ENCODE data around the gene AMY2A. TPM values are rescaled to one million over a fixed set of nuclear protein-coding genes. Genes with fewer than 3 reads are reported as not detected.
"Not testable (repeated sequence)": the region's sequence is repeated elsewhere in the genome, so short reads cannot be mapped to it uniquely, and the experiment has no call there.

AMY2A gene
- total RNA-seq = not detected

GRCh38 chr1:103616994-103617477 lies at the start of gene AMY2A:
TSS of gene AMY2A (plus strand) at chr1:103617427. CDS start at chr1:103617441, 14 bp downstream.
- ATAC-seq = not testable (repeated sequence)

- ATAC-seq = no peak
Observed at GRCh38 chr1:103569493-103569892, 47.7 kb upstream of the AMY2A start.

- not testable (repeated sequence) for ATAC-seq
Observed at GRCh38 chr1:103571289-103571688, 45.9 kb upstream of the AMY2A start, which contains the start of gene AMY2B. TSS of gene AMY2B (plus strand) at chr1:103571589. CDS start at chr1:103571603, 14 bp downstream.

GRCh38 chr1:103576065-103576464 lies 41.2 kb upstream of the AMY2A start:
- no peak for ATAC-seq

GRCh38 chr1:103576784-103577183 lies 40.4 kb upstream of the AMY2A start:
- ATAC-seq = not testable (repeated sequence)

- ATAC-seq = no peak
Observed at GRCh38 chr1:103582464-103582863, 34.8 kb upstream of the AMY2A start.

GRCh38 chr1:103583887-103584286 lies 33.3 kb upstream of the AMY2A start:
- no peak for ATAC-seq

GRCh38 chr1:103584537-103584936 lies 32.7 kb upstream of the AMY2A start:
- ATAC-seq = no peak

- not testable (repeated sequence) for ATAC-seq
Observed at GRCh38 chr1:103602740-103603139, 14.5 kb upstream of the AMY2A start.

GRCh38 chr1:103616362-103616761 lies 865 bp upstream of the AMY2A start:
- ATAC-seq = no peak

- not testable (repeated sequence) for ATAC-seq
Observed at GRCh38 chr1:103627436-103627835, 10.2 kb downstream of the AMY2A start.

- not testable (repeated sequence) for ATAC-seq
Observed at GRCh38 chr1:103641194-103641593, 24.0 kb downstream of the AMY2A start.

- not testable (repeated sequence) for ATAC-seq
Observed at GRCh38 chr1:103643908-103644307, 26.7 kb downstream of the AMY2A start.

- ATAC-seq = not testable (repeated sequence)
Observed at GRCh38 chr1:103650305-103650704, 33.1 kb downstream of the AMY2A start.

GRCh38 chr1:103650889-103651288 lies 33.7 kb downstream of the AMY2A start:
- ATAC-seq = not testable (repeated sequence)

- not testable (repeated sequence) for ATAC-seq
Observed at GRCh38 chr1:103654133-103654532, 36.9 kb downstream of the AMY2A start.

- not testable (repeated sequence) for ATAC-seq
Observed at GRCh38 chr1:103655460-103655859, 38.2 kb downstream of the AMY2A start, which contains the start of gene AMY1A. TSS of gene AMY1A (plus strand) at chr1:103655760. CDS start at chr1:103656331, 571 bp downstream.

Other genes with a start within 250 kb of the AMY2A start
- gene RNPC3, start 91.7 kb upstream of the AMY2A start, total RNA-seq = 7.3 TPM
- 2.9 TPM for gene AMY2B, start 45.8 kb upstream of the AMY2A start, total RNA-seq
- gene AMY1A, start 38.3 kb downstream of the AMY2A start, total RNA-seq = not detected
- gene AMY1B, start 78.8 kb downstream of the AMY2A start, total RNA-seq = not detected
- gene AMY1C, start 132.5 kb downstream of the AMY2A start, total RNA-seq = not detected